ENCODE results near the gene SMG7.

SMG7 gene

GRCh38 chr1:183433703-183434102 is 38.6 kb upstream of the SMG7 start:
- no peak for DNase-seq

GRCh38 chr1:183435497-183435896 is 36.8 kb upstream of the SMG7 start:
- DNase-seq: no peak
- Histone ChIP-seq H3K4me3 (ENCODE audit: low read depth, low read length) (no peak overlapping the region), H3K9me3 (no peaks in the 10 kb centered on the region), H3K27me3 (no peaks in the 10 kb centered on the region), H3K36me3 (no peaks in the 10 kb centered on the region), H3K4me1 (no peaks in the 10 kb centered on the region)
- TF ChIP-seq CTCF (IDR thresholded peaks at IDR 0.05; ENCODE audit: low read depth, low read length): no peak

More at GRCh38 chr1:183433703-183434102, 38.6 kb upstream of the SMG7 start:
- TF ChIP-seq CTCF (IDR thresholded peaks at IDR 0.05; ENCODE audit: low read depth, low read length): no peak
- no peaks in the 10 kb centered on the region for H3K4me1 ChIP-seq
- no peaks in the 10 kb centered on the region for H3K36me3 ChIP-seq
- H3K9me3 ChIP-seq: no peaks in the 10 kb centered on the region
- H3K27me3 ChIP-seq: no peaks in the 10 kb centered on the region
- no peak overlapping the region for H3K4me3 ChIP-seq (ENCODE audit: low read depth, low read length)

GRCh38 chr1:183438060-183438459 is 34.2 kb upstream of the SMG7 start:
- Histone ChIP-seq H3K9me3 (no peaks in the 10 kb centered on the region), H3K4me1 (no peaks in the 10 kb centered on the region), H3K4me3 (ENCODE audit: low read depth, low read length) (no peak overlapping the region), H3K36me3 (no peaks in the 10 kb centered on the region), H3K27me3 (no peaks in the 10 kb centered on the region)
- DNase-seq: no peak
- TF ChIP-seq CTCF (IDR thresholded peaks at IDR 0.05; ENCODE audit: low read depth, low read length): no peak

- Histone ChIP-seq H3K4me1 (no peaks in the 10 kb centered on the region), H3K4me3 (ENCODE audit: low read depth, low read length) (no peak overlapping the region), H3K36me3 (no peaks in the 10 kb centered on the region), H3K9me3 (no peaks in the 10 kb centered on the region), H3K27me3 (no peaks in the 10 kb centered on the region)
- DNase-seq: no peak
- TF ChIP-seq CTCF (IDR thresholded peaks at IDR 0.05; ENCODE audit: low read depth, low read length): no peak
These were observed 29.3 kb upstream of the SMG7 start for GRCh38 chr1:183443011-183443410.

GRCh38 chr1:183443466-183443865 is 28.8 kb upstream of the SMG7 start:
- no peaks in the 10 kb centered on the region for H3K4me1 ChIP-seq
- H3K36me3 ChIP-seq: no peaks in the 10 kb centered on the region
- TF ChIP-seq CTCF (IDR thresholded peaks at IDR 0.05; ENCODE audit: low read depth, low read length): no peak
- no peaks in the 10 kb centered on the region for H3K9me3 ChIP-seq
- no peaks in the 10 kb centered on the region for H3K27me3 ChIP-seq
- no peak overlapping the region for H3K4me3 ChIP-seq (ENCODE audit: low read depth, low read length)
- no peak for DNase-seq

GRCh38 chr1:183444243-183444642 is 28.1 kb upstream of the SMG7 start:
- Histone ChIP-seq H3K27me3 (no peaks in the 10 kb centered on the region), H3K9me3 (no peaks in the 10 kb centered on the region), H3K4me1 (no peaks in the 10 kb centered on the region), H3K36me3 (no peaks in the 10 kb centered on the region), H3K4me3 (ENCODE audit: low read depth, low read length) (no peak overlapping the region)
- no peak for DNase-seq
- TF ChIP-seq CTCF (IDR thresholded peaks at IDR 0.05; ENCODE audit: low read depth, low read length): no peak
